Stomach (tissue), 4 donors: Measurements from ENCODE around the gene ZNF213.

Experiments used
- EP300 ChIP-seq: sonication (generic); formaldehyde crosslinking; IDR thresholded peaks from one replicate; pipeline ENCODE4 v1.6.1; 2017; ENCODE audit warnings: antibody characterized with exemption
- POLR2A ChIP-seq, 4 donors: fragments of 450-650 bp; IDR thresholded peaks; one replicate each; pipeline ENCODE4 v1.6.1; 2016; ENCODE audit warnings: antibody characterized with exemption in 4 of 4, control low read depth in 2 of 4, mild to moderate bottlenecking in 1 of 4, moderate library complexity in 1 of 4
- POLR2AphosphoS5 ChIP-seq, 3 donors: sonication (generic); formaldehyde crosslinking; IDR thresholded peaks; one replicate each; pipeline ENCODE4 v1.6.1; 2016; ENCODE audit warnings: antibody characterized with exemption in 3 of 3
- TF ChIP-seq, protein P1 (sequence below), 7 experiments: fragments of 450-650 bp in 4 of 7; fragments of 200-600 bp in 3 of 7; sonication (generic) in 3 of 7; IDR thresholded peaks; one replicate each; pipeline ENCODE4 v1.5.1; 2016 to 2019; ENCODE audit warnings: antibody characterized with exemption in 7 of 7, control low read depth in 2 of 7, mild to moderate bottlenecking in 1 of 7

DNA sequence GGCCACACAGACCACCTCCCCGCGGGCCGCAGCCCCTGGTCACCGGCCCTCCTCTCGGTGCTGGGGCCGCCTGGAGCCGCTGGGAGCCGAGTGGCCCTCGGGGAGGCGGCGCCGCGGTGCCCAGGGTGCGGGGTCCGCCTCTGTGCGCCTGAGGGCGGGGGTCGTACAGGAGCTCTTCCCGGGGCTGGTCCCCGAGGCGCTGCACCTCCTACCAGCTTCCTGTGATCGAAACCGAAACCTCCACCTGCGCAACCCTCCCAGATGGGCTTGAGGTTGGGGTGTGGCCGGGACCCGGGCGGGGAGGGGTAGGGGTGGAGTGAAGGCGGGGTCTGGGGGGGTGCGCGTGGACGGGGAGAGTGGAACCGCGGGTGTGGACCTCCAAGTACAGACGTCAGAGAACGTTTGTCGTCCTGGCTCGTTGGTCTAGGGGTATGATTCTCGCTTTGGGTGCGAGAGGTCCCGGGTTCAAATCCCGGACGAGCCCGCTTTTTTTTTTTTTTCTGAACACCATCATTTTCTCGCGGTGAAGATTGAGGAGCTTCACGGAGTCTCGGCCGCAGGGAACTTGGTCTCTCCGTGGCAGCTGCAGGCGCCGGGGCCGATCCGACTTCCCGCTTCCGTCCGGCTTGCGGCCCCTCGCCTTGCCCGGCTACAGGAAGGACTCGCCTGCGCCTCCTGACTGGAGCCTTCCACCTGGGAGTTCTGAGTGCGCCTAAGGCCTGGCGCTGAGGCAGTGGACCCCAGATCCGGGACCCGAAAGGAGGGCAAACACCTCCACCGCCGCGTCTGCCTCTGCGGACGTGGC lies 23.9 kb downstream of the ZNF213 start:
- TF ChIP-seq POLR2AphosphoS5 (IDR thresholded peaks at IDR 0.05) (peak in 2 of 3 donors; percentile 51 to 65), EP300 (no peak), POLR2A (IDR thresholded peaks at IDR 0.05) (no peak)
- TF ChIP-seq, protein P1, sequence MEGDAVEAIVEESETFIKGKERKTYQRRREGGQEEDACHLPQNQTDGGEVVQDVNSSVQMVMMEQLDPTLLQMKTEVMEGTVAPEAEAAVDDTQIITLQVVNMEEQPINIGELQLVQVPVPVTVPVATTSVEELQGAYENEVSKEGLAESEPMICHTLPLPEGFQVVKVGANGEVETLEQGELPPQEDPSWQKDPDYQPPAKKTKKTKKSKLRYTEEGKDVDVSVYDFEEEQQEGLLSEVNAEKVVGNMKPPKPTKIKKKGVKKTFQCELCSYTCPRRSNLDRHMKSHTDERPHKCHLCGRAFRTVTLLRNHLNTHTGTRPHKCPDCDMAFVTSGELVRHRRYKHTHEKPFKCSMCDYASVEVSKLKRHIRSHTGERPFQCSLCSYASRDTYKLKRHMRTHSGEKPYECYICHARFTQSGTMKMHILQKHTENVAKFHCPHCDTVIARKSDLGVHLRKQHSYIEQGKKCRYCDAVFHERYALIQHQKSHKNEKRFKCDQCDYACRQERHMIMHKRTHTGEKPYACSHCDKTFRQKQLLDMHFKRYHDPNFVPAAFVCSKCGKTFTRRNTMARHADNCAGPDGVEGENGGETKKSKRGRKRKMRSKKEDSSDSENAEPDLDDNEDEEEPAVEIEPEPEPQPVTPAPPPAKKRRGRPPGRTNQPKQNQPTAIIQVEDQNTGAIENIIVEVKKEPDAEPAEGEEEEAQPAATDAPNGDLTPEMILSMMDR (IDR thresholded peaks at IDR 0.05): no peak
